HG03095 (cell line): Measurements from ENCODE around the gene GIMAP2.
"Not testable (repeated sequence)": the region's sequence is repeated elsewhere in the genome, so short reads cannot be mapped to it uniquely, and the experiment has no call there.

ENCODE experiments used
- ATAC-seq: cut with Tn5 transposase; IDR thresholded peaks from one replicate; pipeline ENCODE4 v1.9.1; 2021; ENCODE audit warnings: moderate library complexity; ENCODE audit not compliant: unreplicated experiment

Gene GIMAP2

DNA sequence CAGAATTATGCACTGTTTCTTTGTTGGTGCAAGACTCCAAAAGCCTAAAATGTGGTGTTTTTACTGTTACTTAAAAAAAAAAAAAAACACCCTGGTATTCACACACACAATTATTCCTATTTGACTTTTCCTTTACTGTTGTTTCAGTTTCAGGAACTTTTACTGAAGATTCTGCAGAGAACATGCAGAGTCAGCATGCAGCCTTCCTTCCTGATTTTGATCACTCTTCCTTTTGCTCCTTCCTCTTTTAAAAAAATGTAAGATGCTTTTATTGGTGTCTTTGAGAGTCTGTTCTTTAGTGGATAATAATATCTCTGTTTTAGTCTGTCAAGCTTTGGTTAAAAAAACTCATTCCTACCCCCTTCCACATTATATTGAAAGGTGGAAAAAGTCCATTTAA is 9.2 kb upstream of the GIMAP2 start:
- not testable (repeated sequence) for ATAC-seq

DNA sequence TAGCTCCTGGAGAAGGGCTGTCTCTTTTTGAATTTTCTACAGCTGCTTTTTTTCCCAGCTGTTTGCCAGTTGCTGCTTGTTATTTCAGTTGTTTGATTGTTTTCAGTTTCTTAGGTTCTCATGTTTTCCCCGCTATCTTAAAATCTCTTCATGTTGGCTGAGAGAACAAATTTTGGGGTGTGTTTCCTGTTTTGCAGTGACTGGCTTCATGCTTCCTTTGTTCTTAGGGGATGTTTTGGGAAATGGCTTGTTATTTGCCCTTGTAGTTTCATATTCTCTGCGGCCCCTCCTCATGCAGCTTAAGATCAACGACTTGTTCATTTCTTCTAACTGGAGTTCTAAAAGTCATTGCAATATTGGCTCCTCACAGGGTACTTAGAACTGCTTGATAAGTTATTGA is 8.7 kb upstream of the GIMAP2 start:
- not testable (repeated sequence) for ATAC-seq

DNA sequence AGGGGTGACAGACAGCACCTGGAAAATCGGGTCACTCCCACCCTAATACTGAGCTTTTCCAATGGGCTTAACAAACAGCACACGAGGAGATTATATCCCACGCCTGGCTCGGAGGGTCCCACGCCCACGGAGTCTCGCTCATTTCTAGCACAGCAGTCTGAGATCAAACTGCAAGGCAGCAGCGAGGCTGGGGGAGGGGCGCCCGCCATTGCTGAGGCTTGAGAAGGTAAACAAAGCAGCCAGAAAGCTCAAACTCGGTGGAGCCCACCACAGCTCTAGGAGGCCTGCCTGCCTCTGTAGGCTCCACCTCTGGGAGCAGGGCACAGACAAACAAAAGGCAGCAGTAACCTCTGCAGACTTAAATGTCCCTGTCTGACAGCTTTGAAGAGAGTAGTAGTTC is 6.9 kb upstream of the GIMAP2 start:
- ATAC-seq = not testable (repeated sequence)

DNA sequence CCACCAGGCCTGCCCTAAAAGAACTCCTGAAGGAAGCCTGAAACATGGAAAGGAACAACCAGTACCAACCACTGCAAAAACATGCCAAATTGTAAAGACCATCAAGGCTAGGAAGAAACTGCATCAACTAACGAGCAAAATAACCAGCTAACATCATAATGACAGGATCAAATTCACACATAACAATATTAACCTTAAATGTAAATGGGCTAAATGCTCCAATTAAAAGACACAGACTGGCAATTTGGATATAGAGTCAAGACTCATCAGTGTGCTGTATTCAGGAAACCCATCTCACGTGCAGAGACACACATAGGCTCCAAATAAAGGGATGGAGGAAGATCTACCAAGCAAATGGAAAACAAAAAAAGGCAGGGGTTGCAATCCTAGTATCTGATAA is 5.1 kb upstream of the GIMAP2 start:
- not testable (repeated sequence) for ATAC-seq

DNA sequence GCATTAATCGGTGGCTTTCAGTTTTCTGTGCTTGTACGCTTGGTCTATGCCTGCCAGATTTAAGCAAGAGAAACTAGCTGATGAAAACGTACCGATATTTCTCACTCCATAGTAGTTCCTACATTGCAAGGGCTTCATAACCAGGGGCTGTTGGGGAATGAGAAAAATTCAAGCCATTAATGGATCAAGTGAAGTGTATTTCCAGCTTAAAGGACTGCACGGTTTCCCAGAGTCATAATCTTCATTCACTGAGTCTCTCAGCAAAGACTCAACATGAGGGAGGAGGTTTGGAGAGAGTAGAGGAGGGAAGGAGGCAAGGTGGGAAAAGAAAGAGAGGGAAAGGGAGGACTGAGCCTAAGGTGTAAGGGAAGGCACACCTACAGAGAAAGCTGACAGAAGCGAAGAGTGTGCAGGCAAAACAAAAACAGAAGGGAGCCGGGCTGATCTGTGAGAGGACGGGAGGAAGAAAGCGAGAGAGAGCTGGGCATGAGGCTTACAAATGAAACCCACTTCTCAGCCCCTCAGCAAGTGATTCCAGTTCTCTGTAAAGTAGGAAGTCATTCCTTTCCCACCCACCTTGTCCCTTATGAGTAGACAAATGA is 625 bp downstream of the GIMAP2 start:
- peak; percentile 27 for ATAC-seq

DNA sequence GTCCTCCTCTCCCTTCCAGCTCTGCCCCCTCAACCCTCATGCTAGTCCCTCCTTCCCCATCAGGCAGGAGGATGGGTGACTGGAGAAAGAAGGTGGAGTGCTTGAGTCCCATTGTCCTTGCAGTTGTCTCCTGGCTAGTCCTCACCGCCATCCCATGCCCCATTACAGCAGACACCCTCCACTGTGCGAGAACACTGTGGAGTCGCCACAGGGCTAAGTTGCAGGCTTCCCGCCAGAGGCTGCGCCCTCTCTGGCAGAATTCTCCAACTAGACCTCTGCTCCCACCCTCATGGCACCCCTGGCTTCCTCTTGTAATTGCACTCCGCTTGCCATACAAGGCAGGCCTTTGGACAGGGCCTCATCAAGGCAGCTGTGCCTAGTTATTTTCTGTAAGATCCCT is 3.1 kb downstream of the GIMAP2 start:
- no peak for ATAC-seq

DNA sequence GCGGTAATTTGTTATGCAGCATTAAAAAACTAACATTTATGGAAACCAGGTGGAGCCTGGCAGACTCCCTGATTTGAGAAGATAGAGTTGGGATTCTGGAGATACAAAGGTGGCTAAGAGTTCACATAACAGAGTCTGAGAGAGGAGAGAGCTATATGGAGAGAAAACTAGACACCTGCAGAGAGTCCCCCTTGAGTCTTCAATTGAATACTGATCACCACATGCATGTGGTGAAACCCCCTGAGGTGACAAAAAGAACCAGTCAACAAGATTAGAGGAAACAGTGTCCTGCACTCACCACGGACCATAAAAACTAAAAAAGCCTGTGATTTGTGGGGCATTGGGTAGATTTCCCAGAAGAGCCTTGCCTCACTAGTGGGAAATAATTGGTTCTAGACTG is 10.1 kb downstream of the GIMAP2 start:
- ATAC-seq = no peak

DNA sequence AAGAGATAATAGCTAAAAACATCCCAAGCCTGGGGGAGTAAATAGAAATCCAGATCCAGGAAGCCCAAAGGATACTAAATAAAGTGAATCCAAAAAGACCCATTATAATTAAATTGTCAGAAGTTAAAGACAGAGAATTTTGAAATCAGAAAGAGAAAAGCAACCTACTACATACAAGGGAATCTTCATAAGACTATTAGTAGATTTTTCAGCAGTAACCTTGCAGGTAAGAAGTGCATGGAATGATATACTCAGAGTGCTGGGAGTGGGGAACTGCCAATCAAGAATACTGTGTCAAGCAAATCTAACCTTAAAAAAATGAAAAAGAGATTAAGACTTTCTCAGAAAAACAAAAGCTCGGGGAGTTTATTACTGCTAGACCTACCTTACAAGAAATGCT is 17.7 kb downstream of the GIMAP2 start:
- no peak for ATAC-seq

DNA sequence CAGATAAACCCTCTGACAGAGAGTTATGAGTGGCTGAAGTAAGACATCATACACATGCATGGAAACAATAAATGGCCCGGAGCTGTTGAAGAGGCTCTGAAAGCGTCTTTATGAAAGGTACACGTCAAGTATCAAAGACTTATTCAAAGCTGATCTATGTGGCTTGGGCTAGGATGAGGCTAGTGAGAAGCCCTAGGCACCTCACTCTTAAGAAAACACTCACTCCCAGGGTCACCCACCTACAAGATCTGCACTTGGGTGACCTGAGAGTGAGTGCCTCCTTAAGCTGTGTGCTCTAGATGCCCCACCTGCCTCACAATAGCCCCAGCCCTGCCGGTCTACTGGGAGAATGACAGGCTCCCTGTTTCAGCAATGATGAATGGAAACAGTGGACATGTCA is 29.8 kb downstream of the GIMAP2 start:
- ATAC-seq = no peak

DNA sequence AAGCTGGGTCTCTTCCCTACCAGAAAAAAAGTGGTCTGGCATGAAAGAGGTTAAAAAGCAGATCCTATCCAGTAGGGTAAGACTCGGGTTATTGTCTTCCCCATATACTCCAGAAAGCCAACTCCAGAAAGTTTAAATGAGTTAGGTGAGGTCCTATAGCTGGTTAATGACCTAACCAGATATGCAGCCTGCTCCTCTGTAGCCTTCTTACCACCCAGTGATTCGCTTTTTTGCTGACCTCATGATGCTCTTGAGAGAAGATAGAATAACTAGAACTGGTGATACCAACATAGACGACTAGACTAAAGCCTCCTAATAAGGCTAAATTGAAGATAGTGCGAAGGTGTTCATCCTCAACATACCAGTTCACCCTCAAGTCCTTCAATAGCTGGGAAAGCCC is 30.2 kb downstream of the GIMAP2 start:
- ATAC-seq = no peak

DNA sequence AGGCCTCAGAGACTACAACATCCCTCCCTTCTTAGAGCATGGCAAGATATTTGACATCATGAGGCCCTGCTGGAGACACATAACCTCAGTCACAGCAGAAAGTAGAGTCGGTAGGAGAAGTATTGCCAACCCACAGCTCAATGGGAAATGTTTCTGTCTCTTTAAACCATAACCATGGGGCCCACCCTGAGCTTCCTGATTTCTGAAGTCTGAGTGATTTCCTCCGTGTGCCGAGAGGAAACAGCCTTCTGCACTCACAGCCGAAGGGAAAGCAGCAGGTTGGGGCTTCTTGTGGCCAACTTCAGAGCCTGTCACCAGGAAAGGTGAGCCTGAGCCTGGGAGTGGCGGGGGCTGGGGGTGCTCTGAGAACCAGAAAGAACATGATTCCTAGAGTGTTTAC is 30.9 kb downstream of the GIMAP2 start, which contains the start of gene GIMAP1:
Gene GIMAP1 (plus strand): TSS at position 246 of the 400 bp plus-strand sequence. CDS start 2,435 bp downstream, outside the sequence.
- peak; percentile 63 for ATAC-seq

DNA sequence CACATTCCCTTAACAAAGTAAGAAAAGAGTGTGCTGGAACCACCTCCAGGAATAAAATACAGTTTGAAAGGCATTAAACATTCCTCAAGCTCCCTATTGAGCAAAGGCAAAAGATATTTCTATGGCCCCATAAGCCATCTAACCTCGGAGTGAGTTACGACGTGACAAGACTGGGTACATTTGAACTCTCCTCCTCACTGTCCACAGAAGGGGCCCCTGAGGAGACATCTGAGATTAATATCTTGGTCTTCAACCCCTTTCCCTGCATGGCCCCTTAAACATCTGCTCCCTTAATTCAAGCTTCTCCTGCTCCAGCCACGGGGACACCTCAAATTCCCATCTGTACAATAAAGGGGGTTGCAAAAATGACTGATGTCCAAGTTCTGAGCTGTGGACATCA is 31.4 kb downstream of the GIMAP2 start:
- no peak for ATAC-seq

DNA sequence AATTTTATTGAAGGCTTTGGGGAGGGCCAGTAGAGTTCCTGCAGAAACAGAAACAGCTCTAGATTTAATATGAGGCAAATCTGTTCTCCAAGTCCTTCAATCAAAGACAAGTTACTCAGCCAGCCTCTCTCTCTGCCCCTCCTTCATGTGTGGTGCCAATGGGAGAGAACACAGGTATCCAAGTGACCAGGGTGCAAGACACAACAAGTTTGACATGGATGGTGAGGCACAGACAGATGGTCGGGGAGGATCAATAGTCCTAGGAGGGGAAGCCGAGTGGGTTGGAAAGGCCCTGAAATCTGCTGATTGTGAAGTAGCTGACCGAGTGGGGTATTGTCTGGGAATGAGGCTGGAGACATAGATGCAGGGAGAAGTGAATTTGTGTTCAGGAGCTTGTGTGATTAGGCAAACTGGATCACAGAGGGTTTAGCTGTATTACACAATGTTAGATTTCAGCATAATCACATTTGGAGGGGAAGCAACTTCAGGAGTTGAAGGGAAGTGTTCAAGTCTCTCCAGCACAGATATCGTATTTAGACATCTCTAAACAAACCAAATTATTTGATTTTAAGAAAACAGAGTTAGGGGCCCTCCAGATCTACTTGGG is 32.4 kb downstream of the GIMAP2 start:
- no peak for ATAC-seq

DNA sequence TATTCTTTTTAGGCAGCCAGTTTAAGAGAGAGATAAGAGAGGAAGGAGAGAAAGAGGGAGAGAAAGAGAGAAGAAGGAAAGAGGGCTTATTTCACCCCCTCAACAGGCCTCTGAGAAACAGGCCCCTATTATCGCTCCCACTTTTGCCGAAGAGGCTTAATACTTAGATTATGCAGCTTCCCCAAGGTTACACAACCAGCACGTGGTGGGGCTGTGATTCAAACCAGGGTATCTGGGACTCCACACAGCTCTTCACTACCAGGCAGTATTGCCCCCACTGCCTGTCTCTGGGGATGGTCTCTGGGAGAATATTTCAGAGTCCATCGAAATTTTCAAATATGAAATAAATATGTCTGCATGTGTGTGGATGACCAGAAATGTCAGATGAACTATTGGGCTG is 33.9 kb downstream of the GIMAP2 start:
- ATAC-seq = no peak

DNA sequence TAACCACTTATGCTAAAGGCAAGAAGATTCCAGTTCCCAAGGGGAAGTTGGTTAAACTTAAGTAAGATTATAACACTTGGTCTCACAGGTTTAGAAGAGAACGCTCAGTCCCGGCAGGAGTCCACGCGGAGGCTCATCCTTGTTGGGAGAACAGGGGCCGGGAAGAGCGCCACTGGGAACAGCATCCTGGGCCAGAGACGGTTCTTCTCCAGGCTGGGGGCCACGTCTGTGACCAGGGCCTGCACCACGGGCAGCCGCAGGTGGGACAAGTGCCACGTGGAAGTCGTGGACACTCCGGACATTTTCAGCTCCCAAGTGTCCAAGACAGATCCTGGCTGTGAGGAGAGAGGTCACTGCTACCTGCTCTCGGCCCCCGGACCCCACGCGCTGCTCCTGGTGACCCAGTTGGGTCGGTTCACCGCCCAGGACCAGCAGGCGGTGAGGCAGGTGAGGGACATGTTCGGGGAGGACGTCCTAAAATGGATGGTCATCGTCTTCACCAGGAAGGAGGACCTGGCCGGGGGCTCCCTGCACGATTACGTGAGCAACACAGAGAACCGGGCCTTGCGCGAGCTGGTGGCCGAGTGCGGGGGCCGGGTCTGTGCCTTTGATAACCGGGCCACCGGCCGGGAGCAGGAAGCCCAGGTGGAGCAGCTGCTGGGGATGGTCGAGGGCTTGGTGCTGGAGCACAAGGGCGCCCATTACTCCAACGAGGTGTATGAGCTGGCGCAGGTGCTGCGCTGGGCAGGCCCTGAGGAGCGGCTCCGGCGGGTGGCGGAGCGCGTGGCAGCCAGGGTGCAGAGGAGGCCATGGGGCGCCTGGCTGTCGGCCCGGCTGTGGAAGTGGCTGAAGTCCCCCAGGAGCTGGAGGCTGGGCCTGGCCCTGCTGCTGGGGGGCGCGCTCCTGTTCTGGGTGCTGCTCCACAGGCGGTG is 34.7 kb downstream of the GIMAP2 start:
- no peak for ATAC-seq

DNA sequence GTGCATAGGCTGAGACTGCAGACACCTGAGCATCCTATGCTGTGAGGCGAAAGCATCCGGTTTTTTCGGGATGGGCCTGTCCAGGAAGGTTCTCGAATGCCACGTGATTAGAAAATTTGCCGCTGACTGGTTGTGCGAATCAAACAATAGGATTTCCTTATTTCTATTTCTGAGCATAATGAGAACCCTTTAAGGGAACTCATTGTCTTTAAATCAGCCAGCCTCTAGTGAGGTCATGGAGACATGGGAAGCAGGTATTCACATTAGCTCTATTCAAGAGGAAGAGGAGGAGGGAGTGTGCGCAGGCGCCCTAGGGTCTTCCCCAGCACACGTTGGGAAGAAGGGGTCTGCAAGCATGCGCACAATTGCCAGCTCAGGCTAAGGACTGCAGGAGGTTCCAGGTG is 36.5 kb downstream of the GIMAP2 start:
- no peak for ATAC-seq

DNA sequence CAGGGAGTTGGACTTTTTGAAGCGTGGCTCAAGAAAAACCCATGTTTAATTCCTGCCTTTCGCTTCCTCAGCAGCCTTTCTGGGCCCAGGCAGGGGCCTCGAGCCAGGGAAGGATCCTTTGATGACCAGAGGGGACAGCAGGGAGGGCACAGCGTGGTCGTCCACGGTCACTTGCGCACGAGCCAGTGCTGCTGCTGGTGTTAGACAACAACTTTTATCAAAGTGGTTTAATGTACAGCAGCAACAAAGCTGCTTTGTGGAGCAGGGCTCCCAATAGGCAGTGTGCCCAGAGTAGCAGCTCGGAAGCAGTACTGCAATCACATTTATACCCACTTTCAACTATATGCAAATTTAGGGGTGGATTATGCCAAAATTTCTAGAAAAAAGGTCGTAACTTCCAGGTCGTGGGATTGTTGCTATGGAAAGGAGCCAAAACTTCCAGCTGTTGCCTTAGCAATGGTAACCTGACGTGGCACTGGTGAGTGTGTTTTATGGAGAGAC is 37.0 kb downstream of the GIMAP2 start:
- ATAC-seq = no peak

DNA sequence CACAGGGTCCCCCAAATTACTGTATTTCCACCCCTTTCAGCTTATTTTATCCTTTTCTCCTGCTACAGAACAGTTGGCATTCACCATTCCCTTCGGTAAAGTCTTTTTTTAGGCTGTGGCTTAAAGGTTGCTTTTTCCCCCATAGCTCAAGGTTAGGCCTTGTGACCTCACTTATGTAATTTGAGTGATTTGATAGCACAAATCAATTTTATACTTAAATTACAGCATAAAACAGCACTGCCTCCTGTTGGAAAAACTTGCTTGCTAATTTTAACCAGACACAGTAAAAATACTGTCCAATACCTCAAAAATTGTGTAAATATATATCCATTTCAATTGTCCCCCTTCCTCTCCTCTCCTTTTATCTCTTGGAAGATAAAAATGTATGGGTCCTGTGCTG is 38.0 kb downstream of the GIMAP2 start:
- no peak for ATAC-seq

DNA sequence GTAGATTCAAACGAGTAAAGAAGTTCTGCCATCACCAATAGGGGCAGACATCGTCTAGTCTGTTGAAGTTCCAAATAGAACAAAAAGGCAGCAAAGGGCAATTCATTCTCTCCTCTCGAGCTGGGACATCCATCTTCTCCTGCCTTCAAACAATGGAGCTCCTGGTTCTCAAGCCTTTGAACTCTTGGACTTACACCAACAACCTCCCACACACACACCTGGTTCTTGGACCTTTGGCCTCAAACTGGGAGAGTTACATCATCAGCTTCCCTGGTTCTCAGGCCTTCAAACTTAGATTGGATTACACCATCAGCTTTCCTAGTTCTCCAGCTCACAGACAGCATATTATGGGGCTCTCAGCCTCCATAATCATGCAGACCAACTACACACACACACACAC is 41.9 kb downstream of the GIMAP2 start:
- no peak for ATAC-seq

DNA sequence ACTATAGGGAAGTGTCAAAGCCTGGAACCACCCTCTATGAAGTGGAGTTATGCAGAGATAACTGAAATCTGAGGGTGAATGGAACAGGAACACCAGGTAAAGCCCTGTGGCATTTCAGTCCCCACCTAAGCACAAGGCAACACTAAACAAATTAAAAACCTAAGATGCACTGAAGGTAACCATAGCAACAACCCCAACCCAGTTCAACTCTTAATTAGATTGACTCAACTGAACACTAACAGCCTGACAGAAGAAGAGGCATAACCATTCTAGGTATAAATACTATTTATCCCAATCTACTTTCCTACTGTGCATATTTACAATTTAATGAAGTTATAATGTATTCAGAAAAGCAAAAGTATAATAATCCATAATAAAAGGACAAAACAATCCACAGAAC is 42.5 kb downstream of the GIMAP2 start:
- no peak for ATAC-seq

DNA sequence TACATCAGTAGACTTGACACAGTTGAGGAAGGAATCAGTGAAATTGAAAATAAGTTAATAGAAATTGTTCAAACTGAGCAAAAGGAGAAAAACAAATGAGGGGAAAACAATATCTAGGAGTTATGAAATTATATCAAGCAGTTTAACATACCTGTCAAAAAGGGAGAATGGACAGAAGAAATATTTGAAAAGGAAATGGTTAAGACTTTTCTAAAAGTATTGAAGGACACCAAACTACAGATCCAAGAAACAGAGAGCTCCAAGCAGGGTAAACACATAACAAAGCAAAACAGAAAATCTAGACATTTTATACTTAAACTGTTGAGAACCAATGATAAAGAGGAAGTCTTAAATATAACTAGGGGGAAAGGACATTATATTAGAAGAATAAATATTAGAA is 43.1 kb downstream of the GIMAP2 start:
- ATAC-seq = no peak

DNA sequence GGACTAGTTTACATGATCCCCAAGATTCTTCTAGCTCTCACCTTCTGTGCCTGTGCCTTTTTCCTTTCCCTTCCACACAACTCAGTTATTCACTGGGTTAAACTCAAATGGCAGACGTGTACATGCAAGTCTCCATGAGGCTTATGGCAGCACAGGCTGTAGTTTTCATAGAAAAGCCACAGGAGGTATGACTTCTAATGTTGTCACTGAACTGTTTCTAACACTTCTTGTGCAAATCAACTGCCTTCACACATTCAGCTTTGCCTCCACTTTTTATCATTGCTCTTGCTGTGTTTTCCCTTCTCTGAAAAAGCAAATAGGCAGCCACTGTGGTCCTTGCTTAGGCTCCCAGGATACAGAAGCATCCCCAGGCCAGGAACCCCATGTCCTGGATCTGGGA is 46.4 kb downstream of the GIMAP2 start:
- ATAC-seq = no peak
